Motor neuron (in vitro differentiated cells): ENCODE data around the gene PRRG1. TPM values are rescaled to one million over a fixed set of nuclear protein-coding genes. Genes with fewer than 3 reads are reported as not detected.
"Not testable (repeated sequence)": the region's sequence is repeated elsewhere in the genome, so short reads cannot be mapped to it uniquely, and the experiment has no call there.

Source experiments
- ATAC-seq, 8 experiments: fragments of 200-7000 bp; cut with Tn5 transposase; replicated peaks in 6 of 8; 2 replicates each; pipeline ENCODE4 v1.8.0; 2021; ENCODE audit warnings: mild to moderate bottlenecking in 8 of 8, moderate library complexity in 8 of 8
- H3K27ac ChIP-seq, 2 donors: fragments of 250-450 bp; sonication (Bioruptor Pico); 2 replicates each; pipeline ENCODE4 v1.9.0; 2021; ENCODE audit warnings: antibody characterized with exemption in 2 of 2, mild to moderate bottlenecking in 2 of 2, moderate library complexity in 1 of 2
- H3K4me1 ChIP-seq, 2 donors: fragments of 250-450 bp; sonication (Bioruptor Pico); replicated peaks in 1 of 2; 2 replicates each; pipeline ENCODE4 v1.6.1; 2021; ENCODE audit warnings: antibody characterized with exemption in 2 of 2, mild to moderate bottlenecking in 2 of 2, moderate library complexity in 1 of 2
- H3K4me3 ChIP-seq, 5 donors: fragments of 250-450 bp; sonication (Bioruptor Pico); 2 replicates each; pipeline ENCODE4 v1.9.0; 2021; ENCODE audit warnings: antibody characterized with exemption in 5 of 5, mild to moderate bottlenecking in 5 of 5, moderate library complexity in 4 of 5
- WGBS, 10 experiments: fragments of 450-650 bp; shearing (Covaris generic); methylation state at CpG; one replicate each; pipeline ENCODE4 v1.0.0; 2022; 5-methylcytosine and 5-hydroxymethylcytosine counted together
- in situ Hi-C, 9 experiments: fragments of 400-800 bp; cut with MboI; loops; one replicate each; pipeline ENCODE4 v1.15.0; 2021; ENCODE audit warnings: low sequenced_read_pairs in 9 of 9, low pct_unique_long_range_greater_than_20kb in 2 of 9; ENCODE audit not compliant: unreplicated experiment in 9 of 9
- total RNA-seq, 8 experiments: library from RNA; unstranded; fragments of 300-600 nt; gene quantifications; 2 replicates each; pipeline versions ENCODE4 v1.2.3 to v1.2.4, GENCODE V29; 2022

The PRRG1 gene
- total RNA-seq, 8 experiments from 2014 or later = 4.9 to 9.7 (median 6.8) TPM

DNA sequence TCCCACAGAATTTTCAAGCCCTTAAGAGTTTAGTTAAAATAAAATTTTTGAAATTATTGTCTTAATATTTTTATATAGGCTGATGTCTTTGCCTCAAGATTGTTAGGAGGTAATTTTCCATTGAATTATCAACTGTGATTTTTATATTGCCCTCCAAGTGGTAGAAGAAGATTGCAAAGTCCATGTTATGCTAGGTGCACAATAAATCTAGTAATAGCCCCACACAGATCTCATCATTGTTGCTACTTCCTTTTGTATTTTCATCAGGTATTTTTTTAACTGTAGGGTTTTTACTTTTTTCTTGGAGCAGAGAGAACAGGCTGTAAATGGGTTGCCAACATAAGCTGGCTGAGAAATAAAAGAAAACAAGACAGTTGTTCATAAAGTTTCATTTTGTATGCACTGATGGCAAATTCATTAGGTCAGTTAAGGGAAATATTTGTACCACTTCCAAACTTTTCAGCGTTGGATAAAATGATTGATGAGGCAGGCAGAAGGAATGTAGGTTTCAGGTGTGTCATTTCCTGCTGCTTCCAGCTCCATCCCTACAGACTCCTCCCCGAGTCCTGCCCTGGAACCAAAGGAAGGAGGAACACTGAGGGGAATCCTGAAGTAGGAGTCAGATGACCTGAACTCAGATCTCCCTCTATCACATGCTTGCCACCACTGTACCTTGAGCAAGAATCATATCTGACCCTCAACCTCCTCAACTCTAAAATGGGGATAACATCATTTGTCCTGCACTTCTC lies 105.5 kb downstream of the PRRG1 start:
- no peak for ATAC-seq
- Histone ChIP-seq H3K4me1 (no peaks in the 10 kb centered on the region), H3K4me3 (no peak overlapping the region), H3K27ac (no peak overlapping the region)
- WGBS, 10 experiments = 0 to 37% methylated on average over 1 to 2 of the region's 2 CpGs; no CpG with 5 or more reads in 8 of the 10 experiments
- in situ Hi-C loops = no loop called here

DNA sequence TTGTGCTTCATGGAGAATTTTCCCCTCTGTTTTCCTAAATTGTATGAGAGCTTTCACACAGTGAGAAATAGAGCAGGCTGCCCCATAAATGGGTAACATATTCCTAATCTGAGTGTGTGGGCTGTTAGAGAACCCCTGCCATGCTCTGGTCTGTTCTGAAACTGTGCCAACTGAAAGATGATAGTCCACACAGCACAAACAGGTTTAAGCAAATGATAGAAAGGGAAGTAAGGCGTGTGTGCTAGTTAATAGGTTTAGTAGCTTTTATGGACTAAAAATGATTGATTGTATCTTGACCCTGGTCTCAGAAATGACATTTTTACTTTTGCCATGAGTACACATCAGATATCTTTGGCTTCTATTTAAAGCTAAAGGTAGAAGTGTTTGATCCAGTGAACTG lies 106.2 kb downstream of the PRRG1 start:
- 56% methylated on average over 1 of the region's 1 CpG; no CpG with 5 or more reads in 9 of the 10 experiments for WGBS, 10 experiments
- no peaks in the 10 kb centered on the region for H3K4me1 ChIP-seq
- H3K27ac ChIP-seq = no peak overlapping the region
- ATAC-seq = no peak
- in situ Hi-C loops = no loop called here
- H3K4me3 ChIP-seq = no peak overlapping the region

DNA sequence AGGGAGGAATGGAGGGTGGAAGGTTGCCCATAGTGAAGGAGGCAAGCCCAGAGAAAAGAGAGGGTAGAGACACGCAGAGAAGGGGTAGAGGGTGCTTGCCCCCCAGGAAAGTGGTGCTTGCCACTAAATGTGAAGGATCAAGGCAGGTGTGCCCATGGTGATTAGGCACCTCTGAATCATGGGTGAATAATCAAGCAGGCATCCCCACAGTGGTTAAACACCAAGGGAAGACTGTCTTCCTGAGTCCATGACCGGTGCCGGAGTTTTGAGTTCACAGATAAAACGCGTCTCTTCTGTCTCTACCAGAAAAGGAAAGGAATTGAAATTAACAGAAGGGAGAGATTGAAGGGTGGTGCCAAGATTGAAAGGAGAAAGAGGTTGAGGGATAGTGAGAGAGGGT lies 111.1 kb downstream of the PRRG1 start:
- 82 to 100% methylated on average over 2 to 5 of the region's 5 CpGs; no CpG with 5 or more reads in 8 of the 10 experiments for WGBS, 10 experiments
- H3K4me3 ChIP-seq, ATAC-seq, in situ Hi-C loops, H3K27ac ChIP-seq, H3K4me1 ChIP-seq: not testable (repeated sequence)

DNA sequence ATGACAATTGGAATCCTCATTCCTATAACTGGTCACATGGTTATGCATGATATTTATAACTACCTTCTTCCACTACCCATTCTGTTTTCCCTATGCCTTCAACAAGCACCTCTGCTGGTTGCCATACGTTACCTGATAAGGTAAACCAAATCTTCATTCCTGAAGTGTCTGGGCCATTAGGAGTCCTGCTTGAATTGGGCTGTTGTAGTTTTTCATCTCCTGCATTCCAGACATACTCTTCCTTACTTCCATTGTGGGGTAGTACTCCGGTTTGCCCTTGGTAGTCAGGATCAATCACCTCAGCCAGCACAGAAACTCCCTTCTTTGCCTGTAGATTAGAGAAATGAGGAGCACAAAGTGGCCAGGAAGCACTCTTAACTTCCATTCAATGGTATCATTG lies 113.2 kb downstream of the PRRG1 start:
- in situ Hi-C loops = no loop called here
- 33 to 44% methylated on average over 1 to 2 of the region's 2 CpGs; no CpG with 5 or more reads in 8 of the 10 experiments for WGBS, 10 experiments
- Histone ChIP-seq H3K4me1 (no peaks in the 10 kb centered on the region), H3K4me3 (no peak overlapping the region), H3K27ac (no peak overlapping the region)
- no peak for ATAC-seq

DNA sequence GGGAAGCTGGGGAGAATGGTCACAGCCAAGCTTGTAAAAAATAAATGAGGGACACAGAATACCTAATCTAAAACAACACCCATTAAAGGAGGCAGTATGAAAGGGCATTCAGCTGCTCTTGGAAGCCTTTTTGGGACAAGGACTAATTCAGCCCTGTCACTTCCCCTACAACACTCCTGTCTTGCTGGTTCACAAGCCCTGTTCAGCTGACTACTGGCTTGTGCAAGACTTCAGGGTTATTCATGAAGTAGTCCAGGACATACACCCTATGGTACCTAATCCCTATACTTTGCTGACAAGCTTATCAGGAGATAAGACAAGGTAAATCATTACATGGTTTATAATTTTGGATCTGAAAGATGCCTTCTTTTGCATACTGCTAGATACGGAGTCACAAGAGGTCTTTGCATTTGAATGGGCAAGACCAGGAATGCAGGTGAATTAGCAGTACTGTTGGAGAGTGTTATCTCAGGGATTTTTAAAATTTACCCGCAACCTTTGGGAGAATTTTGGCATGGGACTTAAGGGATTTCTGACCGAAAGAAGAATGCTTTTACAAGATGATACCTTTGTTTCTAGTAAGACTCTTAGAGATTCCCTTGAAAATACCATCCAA lies 119.1 kb downstream of the PRRG1 start:
- 19 to 83% (median 40%) methylated on average over 1 to 2 of the region's 3 CpGs; no CpG with 5 or more reads in 6 of the 10 experiments for WGBS, 10 experiments
- in situ Hi-C loops = no loop called here
- H3K27ac ChIP-seq = no peak overlapping the region
- ATAC-seq = no peak
- H3K4me3 ChIP-seq = no peak overlapping the region
- H3K4me1 ChIP-seq = no peaks in the 10 kb centered on the region

DNA sequence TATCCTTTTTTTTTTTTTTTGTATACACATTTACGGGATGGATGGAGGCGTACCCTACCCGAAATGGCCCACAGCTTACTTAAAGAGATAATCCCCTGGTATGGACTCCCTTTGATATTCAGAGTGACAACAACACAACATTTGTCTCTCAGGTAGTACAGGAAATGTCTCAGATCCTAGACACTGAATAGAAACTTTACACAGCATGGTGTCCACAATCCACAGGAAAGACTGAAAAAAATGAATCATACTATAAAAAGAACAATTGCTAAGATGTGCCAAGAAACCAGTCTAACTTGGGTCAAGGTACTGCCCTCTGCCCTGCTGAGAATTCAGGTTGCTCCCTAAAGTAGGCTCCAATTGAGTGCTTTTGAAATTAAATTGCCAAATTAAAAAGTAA lies 121.5 kb downstream of the PRRG1 start:
- 100% methylated on average over 2 of the region's 3 CpGs; no CpG with 5 or more reads in 9 of the 10 experiments for WGBS, 10 experiments
- H3K27ac ChIP-seq = no peak overlapping the region
- no peak overlapping the region for H3K4me3 ChIP-seq
- in situ Hi-C loops = no loop called here
- ATAC-seq = no peak
- H3K4me1 ChIP-seq = no peaks in the 10 kb centered on the region

DNA sequence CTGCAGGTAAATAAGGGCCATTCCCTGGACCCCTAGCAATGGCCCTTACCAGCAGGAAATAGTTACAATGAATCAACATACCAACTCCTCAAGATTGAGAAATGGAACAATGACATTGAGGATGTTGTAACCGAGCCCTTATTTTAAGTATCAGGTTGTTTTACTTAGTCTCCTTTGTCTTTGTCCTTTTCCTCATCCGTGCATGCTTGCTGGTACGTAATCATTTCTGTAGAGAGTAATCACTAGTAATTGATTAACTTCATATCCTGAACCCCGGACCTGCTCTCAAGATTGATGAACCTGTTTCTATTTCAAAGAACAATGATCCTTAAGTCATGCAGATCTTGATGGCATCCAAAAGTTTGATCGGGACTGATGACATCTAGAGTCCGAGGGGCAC lies 123.7 kb downstream of the PRRG1 start:
- in situ Hi-C loops = no loop called here
- Histone ChIP-seq H3K4me3 (no peak overlapping the region), H3K27ac (no peak overlapping the region), H3K4me1 (no peaks in the 10 kb centered on the region)
- 36 to 100% (median 63%) methylated on average over 1 to 6 of the region's 6 CpGs; no CpG with 5 or more reads in 5 of the 10 experiments for WGBS, 10 experiments
- no peak for ATAC-seq

DNA sequence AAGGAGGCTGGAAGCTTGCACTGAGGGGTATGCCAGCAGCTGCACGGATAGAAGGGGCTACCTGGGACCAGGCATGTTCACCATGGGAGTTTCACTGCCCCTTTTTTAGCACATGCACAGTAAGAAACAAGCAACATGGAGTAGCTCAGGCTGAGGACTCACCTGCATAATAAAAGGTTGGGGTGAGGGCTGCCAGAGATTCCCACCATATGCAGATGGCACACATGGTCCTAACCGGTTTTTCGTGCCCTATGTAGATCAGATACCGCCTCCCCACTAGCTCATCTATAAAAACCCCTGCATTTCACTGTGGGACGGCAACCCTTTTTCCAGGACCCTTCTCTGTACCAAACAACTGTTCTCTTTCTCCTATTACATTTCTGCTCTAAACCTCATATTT lies 125.3 kb downstream of the PRRG1 start:
- WGBS, 10 experiments = 20 to 90% (median 30%) methylated on average over 2 to 5 of the region's 5 CpGs; no CpG with 5 or more reads in 7 of the 10 experiments
- ATAC-seq = no peak
- in situ Hi-C loops = no loop called here

DNA sequence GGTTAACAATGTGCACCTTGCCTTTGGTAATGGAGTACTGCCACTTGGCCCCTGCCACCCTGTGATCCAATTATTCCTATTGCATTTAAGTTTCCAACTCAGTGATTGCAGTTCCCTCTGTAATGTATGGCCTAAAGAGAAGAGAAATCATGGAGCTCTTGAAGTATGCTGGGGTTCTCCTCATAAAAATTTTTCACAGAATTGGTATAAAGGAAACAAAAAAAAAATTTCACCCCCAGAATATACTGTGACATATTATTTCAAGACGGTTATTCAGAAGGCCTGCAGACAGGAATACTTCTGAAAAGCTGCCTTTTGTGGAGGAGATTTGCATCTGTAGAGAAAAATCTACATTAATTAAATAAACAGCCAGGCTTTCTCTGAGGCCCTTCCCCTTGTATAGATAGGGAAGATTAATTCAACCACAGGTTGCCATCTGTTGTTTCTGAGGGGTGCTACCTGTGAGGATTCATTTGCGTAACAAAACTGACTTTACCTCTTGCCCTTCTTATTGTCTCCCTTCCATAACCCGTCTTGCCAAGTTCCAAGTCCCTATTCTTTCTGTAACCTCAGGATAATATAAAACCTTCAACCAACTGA lies 127.5 kb downstream of the PRRG1 start:
- WGBS, 10 experiments = 13 to 68% (median 36%) methylated on average over 1 to 3 of the region's 3 CpGs; no CpG with 5 or more reads in 6 of the 10 experiments
- ATAC-seq = no peak
- in situ Hi-C loops = no loop called here
- H3K27ac ChIP-seq = no peak overlapping the region
- H3K4me3 ChIP-seq = no peak overlapping the region
- no peaks in the 10 kb centered on the region for H3K4me1 ChIP-seq

More for the DNA sequence above, 125.3 kb downstream of the PRRG1 start:
- no peak overlapping the region for H3K27ac ChIP-seq
- no peaks in the 10 kb centered on the region for H3K4me1 ChIP-seq
- no peak overlapping the region for H3K4me3 ChIP-seq

DNA sequence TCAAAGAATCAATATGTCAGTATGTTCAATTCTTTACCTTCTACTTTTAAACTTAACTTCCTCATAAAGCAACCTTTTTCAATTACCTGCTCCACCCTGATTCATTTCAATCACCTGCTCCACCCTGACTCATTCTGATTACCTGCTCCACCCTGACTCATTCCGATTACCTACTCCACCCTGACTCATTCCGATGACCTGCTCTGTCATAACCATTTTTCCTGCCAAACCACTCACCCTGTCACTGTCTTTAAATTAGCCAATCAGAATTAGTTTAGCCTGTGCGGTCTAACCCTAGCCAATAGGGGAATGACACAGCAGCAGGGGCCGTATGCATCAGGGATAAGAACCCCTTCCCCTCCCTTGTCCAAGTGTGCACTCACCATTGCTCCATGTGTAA lies 135.2 kb downstream of the PRRG1 start:
- H3K4me1 ChIP-seq, in situ Hi-C loops, H3K4me3 ChIP-seq, H3K27ac ChIP-seq, ATAC-seq: not testable (repeated sequence)
- WGBS, 10 experiments = 53 to 100% (median 100%) methylated on average over 1 to 3 of the region's 4 CpGs; no CpG with 5 or more reads in 5 of the 10 experiments

DNA sequence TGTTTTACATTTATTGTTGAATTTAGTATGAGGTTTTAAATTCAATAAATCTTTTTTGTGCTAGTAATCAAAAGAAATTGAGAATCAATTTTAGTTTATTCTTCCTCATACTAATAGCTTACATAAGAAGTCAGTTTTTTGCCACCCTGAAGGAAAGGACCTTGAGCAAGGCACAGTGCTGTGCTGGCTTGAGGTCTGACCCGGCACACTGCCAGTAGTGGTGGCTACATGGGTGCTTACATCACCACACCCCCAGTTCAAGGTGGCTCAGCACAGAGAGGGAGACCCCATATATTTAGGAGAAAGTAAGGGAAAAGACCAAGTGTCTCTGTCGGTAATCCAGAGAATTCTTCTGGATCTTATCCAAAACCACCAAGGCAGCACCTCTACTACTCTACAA lies 136.3 kb downstream of the PRRG1 start:
- Histone ChIP-seq H3K4me3 (no peak overlapping the region), H3K4me1 (no peaks in the 10 kb centered on the region), H3K27ac (no peak overlapping the region)
- 18 to 19% methylated on average over 1 to 2 of the region's 2 CpGs; no CpG with 5 or more reads in 8 of the 10 experiments for WGBS, 10 experiments
- in situ Hi-C loops = no loop called here
- ATAC-seq = no peak

DNA sequence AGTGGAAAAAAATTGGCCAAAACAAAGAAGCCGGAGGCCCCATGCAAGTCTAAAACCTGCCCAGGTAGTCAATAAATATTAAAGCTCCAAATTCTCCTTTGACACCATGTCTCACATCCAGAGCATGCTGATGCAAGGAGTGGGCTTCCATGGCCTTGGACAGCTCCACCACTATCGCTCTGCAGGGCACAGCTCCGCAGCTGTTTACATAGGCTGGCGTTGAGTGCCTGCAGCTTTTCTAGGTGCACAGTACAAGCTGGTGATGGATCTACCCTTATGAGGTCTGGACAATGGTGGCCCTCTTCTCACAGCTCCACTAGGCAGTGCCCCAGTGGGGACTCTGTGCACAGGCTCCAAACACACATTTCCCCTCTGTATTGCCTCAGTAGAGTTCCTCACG lies 138.1 kb downstream of the PRRG1 start:
- no peak overlapping the region for H3K27ac ChIP-seq
- WGBS, 10 experiments = 42 to 100% (median 86%) methylated on average over 1 to 3 of the region's 5 CpGs; no CpG with 5 or more reads in 6 of the 10 experiments
- no peaks in the 10 kb centered on the region for H3K4me1 ChIP-seq
- in situ Hi-C loops = no loop called here
- ATAC-seq = no peak
- no peak overlapping the region for H3K4me3 ChIP-seq

DNA sequence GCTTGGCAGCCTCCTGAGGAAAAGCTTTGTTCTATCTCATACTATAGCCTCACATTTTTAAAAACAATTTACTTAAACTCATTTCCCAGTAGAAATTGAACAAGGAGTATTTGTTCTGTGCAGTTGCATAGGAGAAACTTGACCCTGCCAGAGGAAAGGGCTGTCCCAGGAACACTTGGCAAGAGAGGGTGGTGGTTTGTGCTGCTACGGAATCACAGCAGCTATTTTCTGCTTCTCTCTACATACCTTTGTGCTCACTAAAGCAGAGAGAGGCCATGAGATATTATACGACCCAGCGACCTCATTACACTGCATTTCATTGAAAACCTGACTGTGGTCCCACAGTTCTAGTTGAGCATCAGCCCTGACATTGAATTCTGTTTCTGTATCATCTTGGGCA lies 139.2 kb downstream of the PRRG1 start:
- in situ Hi-C loops = no loop called here
- WGBS, 10 experiments = 74 to 100% methylated on average over 2 to 3 of the region's 3 CpGs; no CpG with 5 or more reads in 8 of the 10 experiments
- Histone ChIP-seq H3K27ac (no peak overlapping the region), H3K4me1 (no peaks in the 10 kb centered on the region), H3K4me3 (no peak overlapping the region)
- no peak for ATAC-seq
